OCI-LY3 (cell line): ENCODE measurements around the gene TNKS1BP1.

Experiments used
- H2AFZ ChIP-seq: fragments of 200-600, 300-600 bp; shearing (Covaris generic); 2 replicates; pipeline ENCODE4 v1.6.0; 2014; ENCODE audit warnings: antibody characterized with exemption, low read depth, low read length
- H3K27ac ChIP-seq: fragments of 200-600, 300-600 bp; sonication (generic); 2 replicates; pipeline ENCODE4 v1.5.1; 2014; ENCODE audit warnings: mild to moderate bottlenecking, low read length, moderate library complexity, mixed read lengths
- H3K27me3 ChIP-seq: fragments of 200-600, 300-600 bp; sonication (generic); 2 replicates; pipeline ENCODE4 v1.6.1; 2014; ENCODE audit warnings: low read depth, low read length, mixed read lengths
- H3K36me3 ChIP-seq: fragments of 200-600, 300-600 bp; sonication (generic); replicated peaks from 2 replicates; pipeline ENCODE3; 2014; ENCODE audit warnings: low read depth, low read length, mixed read lengths
- H3K4me1 ChIP-seq: fragments of 300-600, 200-600 bp; sonication (generic); 2 replicates; pipeline ENCODE4 v1.6.1; 2014; ENCODE audit warnings: low read length, mixed read lengths
- H3K4me2 ChIP-seq: fragments of 200-600, 300-600 bp; sonication (generic); 2 replicates; pipeline ENCODE4 v1.6.1; 2014; ENCODE audit warnings: low read length, mixed read lengths
- H3K4me3 ChIP-seq: fragments of 300-600, 200-600 bp; sonication (generic); 2 replicates; pipeline ENCODE4 v1.5.1; 2014; ENCODE audit warnings: antibody characterized with exemption, mild to moderate bottlenecking, low read length, moderate library complexity
- H3K79me2 ChIP-seq: fragments of 300-600, 200-600 bp; shearing (Covaris generic); 2 replicates; pipeline ENCODE4 v1.6.1; 2014; ENCODE audit warnings: mild to moderate bottlenecking, low read length, mixed read lengths
- H3K9ac ChIP-seq: fragments of 300-600, 200-600 bp; shearing (Covaris generic); 2 replicates; pipeline ENCODE4 v1.6.0; 2014; ENCODE audit warnings: mild to moderate bottlenecking, low read length, moderate library complexity
- H3K9me3 ChIP-seq: fragments of 200-600, 300-600 bp; shearing (Covaris generic); 2 replicates; pipeline ENCODE4 v1.6.1; 2014; ENCODE audit warnings: low read length, mixed read lengths; ENCODE audit not compliant: insufficient read depth
- H4K20me1 ChIP-seq: fragments of 200-600, 300-600 bp; sonication (generic); 2 replicates; pipeline ENCODE4 v1.6.1; 2016; ENCODE audit warnings: low read length, mixed read lengths; ENCODE audit not compliant: insufficient read depth
- EZH2phosphoT487 ChIP-seq: fragments of 200-600 bp; shearing (Covaris generic); IDR thresholded peaks from 2 replicates; pipeline ENCODE4 v1.6.1; 2018; ENCODE audit warnings: antibody characterized with exemption, mixed run types, low read depth
- TF ChIP-seq, protein P1 (sequence below): fragments of 200-600, 300-600 bp; sonication (generic); IDR thresholded peaks from 2 replicates; pipeline ENCODE4 v1.5.1; 2014; ENCODE audit warnings: antibody characterized with exemption, low read length, low read depth

The TNKS1BP1 gene

DNA sequence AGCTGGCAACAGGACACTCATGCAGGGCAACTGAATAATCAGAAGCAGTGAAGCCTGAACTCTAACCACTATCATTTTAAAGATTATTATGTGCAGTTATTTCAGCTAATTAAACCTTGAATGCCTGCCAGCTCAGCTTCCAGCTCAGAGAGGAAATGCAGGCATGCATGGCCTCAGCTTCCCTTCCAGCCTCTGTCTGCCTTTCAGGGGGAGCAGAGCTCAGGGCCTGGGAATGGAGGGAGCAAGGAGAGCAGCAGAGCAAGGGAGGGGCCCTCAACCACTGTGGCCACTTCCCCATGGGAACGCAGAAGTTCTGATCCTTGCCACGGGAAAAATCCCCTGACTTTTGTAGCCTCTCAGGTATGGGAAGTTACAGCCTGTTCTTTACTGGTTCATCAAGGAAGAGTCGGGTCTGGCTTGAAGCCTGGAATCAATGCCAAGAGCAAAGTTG lies 55.2 kb downstream of the TNKS1BP1 start:
- Histone ChIP-seq H2AFZ (no peak overlapping the region), H3K9ac (no peak overlapping the region), H4K20me1 (no peaks in the 10 kb centered on the region), H3K79me2 (no peaks in the 10 kb centered on the region), H3K27me3 (peaks cover 12% of the 10 kb centered on the region), H3K4me2 (no peak overlapping the region), H3K36me3 (no peaks in the 10 kb centered on the region), H3K4me1 (no peaks in the 10 kb centered on the region), H3K4me3 (no peak overlapping the region), H3K27ac (no peak overlapping the region), H3K9me3 (peaks cover 12% of the 10 kb centered on the region; the same call in 1 of the 2 replicates)
- no peak for TF ChIP-seq EZH2phosphoT487
- TF ChIP-seq, protein P1, sequence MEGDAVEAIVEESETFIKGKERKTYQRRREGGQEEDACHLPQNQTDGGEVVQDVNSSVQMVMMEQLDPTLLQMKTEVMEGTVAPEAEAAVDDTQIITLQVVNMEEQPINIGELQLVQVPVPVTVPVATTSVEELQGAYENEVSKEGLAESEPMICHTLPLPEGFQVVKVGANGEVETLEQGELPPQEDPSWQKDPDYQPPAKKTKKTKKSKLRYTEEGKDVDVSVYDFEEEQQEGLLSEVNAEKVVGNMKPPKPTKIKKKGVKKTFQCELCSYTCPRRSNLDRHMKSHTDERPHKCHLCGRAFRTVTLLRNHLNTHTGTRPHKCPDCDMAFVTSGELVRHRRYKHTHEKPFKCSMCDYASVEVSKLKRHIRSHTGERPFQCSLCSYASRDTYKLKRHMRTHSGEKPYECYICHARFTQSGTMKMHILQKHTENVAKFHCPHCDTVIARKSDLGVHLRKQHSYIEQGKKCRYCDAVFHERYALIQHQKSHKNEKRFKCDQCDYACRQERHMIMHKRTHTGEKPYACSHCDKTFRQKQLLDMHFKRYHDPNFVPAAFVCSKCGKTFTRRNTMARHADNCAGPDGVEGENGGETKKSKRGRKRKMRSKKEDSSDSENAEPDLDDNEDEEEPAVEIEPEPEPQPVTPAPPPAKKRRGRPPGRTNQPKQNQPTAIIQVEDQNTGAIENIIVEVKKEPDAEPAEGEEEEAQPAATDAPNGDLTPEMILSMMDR, result no peak

- Histone ChIP-seq H3K4me3 (no peak overlapping the region), H3K79me2 (no peaks in the 10 kb centered on the region), H3K9me3 (peaks cover 12% of the 10 kb centered on the region; the same call in 1 of the 2 replicates), H3K36me3 (no peaks in the 10 kb centered on the region), H3K4me1 (no peaks in the 10 kb centered on the region), H3K4me2 (no peak overlapping the region), H3K9ac (no peak overlapping the region), H4K20me1 (no peaks in the 10 kb centered on the region), H3K27me3 (peaks cover 12% of the 10 kb centered on the region), H3K27ac (no peak overlapping the region), H2AFZ (no peak overlapping the region)
- TF ChIP-seq EZH2phosphoT487, result no peak
- TF ChIP-seq, protein P1, result no peak
Measured at GRCh38 chr11:57266157-57266556, 58.6 kb downstream of the TNKS1BP1 start.

DNA sequence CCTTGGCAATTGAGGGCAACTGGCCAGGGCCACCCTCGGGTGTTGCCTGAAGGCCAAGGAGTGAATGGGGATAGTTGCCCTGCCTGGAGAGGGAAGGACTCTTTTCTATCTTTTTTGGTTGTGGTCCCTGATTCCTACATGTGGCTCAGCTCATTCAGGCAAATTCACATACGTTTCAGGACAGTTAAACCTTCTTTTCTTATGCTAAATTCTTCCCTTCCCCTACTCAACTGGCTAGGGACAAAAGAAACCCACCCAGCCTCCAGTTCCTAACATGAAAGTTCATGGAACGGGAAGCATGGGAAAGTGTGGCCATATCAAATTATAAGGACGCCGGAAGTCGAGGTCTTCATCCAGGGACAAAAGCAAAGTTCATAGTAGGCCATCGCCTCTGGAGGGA lies 61.4 kb downstream of the TNKS1BP1 start:
- no peak overlapping the region for H3K27ac ChIP-seq
- no peak overlapping the region for H3K9ac ChIP-seq
- H3K4me2 ChIP-seq, result no peak overlapping the region
- peaks cover 12% of the 10 kb centered on the region; the same call in 1 of the 2 replicates for H3K9me3 ChIP-seq
- no peak overlapping the region for H2AFZ ChIP-seq
- no peaks in the 10 kb centered on the region for H4K20me1 ChIP-seq
- no peaks in the 10 kb centered on the region for H3K79me2 ChIP-seq
- no peak for TF ChIP-seq EZH2phosphoT487
- TF ChIP-seq, protein P1, result no peak
- H3K36me3 ChIP-seq, result no peaks in the 10 kb centered on the region
- H3K4me3 ChIP-seq, result no peak overlapping the region
- H3K4me1 ChIP-seq, result no peaks in the 10 kb centered on the region
- no peaks in the 10 kb centered on the region for H3K27me3 ChIP-seq

DNA sequence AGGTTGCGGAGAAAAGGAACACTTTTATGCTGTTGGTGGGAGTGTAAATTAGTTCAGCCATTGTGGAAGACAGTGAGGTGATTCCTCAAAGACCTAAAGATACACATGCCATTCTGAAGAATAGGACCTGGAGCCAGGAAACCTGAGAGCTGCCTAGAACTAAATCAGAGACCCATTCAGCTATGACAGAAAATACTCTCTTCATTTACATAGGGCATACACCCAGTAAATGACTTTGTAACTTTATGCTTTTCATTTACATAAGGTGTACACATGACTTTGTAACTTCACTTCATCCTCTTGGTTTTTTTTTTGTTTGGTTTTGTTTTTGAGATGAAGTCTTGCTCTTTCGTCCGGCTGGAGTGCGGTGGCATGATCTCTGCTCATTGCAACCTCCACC lies 62.6 kb downstream of the TNKS1BP1 start:
- no peak overlapping the region for H3K9ac ChIP-seq
- no peak for TF ChIP-seq EZH2phosphoT487
- TF ChIP-seq, protein P1, result no peak
- no peaks in the 10 kb centered on the region for H3K27me3 ChIP-seq
- no peak overlapping the region for H3K4me3 ChIP-seq
- H3K4me2 ChIP-seq, result no peak overlapping the region
- no peaks in the 10 kb centered on the region for H4K20me1 ChIP-seq
- no peaks in the 10 kb centered on the region for H3K4me1 ChIP-seq
- H2AFZ ChIP-seq, result no peak overlapping the region
- no peaks in the 10 kb centered on the region for H3K36me3 ChIP-seq
- H3K9me3 ChIP-seq, result peaks cover 12% of the 10 kb centered on the region; the same call in 1 of the 2 replicates
- no peaks in the 10 kb centered on the region for H3K79me2 ChIP-seq
- H3K27ac ChIP-seq, result no peak overlapping the region
